Measurements from ENCODE around the gene ZFP36.
A peak's percentile ranks its signal among the peaks of the same experiment; 100 is the strongest.

ZFP36 gene

DNA sequence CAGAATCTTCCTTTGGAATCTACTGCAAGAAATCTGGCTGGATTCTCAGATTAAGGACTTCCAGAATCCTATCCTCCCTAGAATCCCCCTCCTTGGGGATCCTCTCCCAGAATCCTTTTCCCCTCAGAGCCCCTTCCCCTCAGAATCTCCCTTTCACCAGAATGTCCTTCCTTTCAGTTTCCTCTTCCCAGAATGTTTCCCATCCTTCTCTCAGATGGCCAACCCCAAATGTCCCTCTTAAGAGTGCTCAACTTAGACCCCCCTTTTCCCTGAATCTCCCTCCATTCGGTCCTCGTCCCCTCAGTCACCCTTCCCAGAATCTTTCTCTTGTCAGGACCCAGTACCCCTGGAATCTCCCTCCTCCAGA lies 29.7 kb downstream of the ZFP36 start:
- TF ChIP-seq, protein P1, sequence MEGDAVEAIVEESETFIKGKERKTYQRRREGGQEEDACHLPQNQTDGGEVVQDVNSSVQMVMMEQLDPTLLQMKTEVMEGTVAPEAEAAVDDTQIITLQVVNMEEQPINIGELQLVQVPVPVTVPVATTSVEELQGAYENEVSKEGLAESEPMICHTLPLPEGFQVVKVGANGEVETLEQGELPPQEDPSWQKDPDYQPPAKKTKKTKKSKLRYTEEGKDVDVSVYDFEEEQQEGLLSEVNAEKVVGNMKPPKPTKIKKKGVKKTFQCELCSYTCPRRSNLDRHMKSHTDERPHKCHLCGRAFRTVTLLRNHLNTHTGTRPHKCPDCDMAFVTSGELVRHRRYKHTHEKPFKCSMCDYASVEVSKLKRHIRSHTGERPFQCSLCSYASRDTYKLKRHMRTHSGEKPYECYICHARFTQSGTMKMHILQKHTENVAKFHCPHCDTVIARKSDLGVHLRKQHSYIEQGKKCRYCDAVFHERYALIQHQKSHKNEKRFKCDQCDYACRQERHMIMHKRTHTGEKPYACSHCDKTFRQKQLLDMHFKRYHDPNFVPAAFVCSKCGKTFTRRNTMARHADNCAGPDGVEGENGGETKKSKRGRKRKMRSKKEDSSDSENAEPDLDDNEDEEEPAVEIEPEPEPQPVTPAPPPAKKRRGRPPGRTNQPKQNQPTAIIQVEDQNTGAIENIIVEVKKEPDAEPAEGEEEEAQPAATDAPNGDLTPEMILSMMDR (conservative IDR thresholded peaks at IDR 0.05) = no peak
- TF ChIP-seq ZFX (IDR thresholded peaks at IDR 0.05) = no peak
- H3K27ac ChIP-seq = peak overlapping the region; percentile 95

DNA sequence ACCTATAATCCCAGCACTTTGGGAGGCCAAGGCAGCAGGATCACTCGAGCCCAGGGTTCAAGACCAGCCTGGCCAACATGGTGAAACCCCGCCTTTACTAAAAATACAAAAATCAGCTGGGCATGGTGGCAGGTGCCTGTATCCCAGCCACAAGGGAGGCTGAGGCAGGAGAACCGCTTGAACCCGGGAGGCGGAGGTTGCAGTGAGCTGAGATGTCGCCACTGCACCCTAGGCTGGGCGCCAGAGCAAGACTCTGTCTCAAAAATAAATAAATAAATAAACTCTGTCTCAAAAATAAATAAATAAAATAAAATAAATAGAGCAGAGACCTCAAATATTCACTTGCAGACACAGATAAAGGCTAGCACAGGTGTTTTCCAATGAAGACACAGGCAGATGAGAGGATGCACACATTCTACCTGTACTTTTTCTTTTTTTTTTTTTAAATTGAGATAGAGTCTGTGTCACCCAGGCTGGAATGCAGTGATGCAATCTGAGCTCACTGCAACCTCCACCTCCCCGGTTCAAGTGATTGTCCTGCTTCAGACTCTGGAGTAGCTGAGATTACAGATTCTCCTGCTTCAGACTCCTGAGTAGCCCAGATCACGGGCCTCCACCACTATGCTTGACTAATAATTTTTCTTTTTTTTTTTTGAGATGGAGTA lies 31.8 kb downstream of the ZFP36 start:
- H3K27ac ChIP-seq = no peak overlapping the region
- TF ChIP-seq, protein P1 (conservative IDR thresholded peaks at IDR 0.05) = no peak
- no peak for TF ChIP-seq ZFX (IDR thresholded peaks at IDR 0.05)

DNA sequence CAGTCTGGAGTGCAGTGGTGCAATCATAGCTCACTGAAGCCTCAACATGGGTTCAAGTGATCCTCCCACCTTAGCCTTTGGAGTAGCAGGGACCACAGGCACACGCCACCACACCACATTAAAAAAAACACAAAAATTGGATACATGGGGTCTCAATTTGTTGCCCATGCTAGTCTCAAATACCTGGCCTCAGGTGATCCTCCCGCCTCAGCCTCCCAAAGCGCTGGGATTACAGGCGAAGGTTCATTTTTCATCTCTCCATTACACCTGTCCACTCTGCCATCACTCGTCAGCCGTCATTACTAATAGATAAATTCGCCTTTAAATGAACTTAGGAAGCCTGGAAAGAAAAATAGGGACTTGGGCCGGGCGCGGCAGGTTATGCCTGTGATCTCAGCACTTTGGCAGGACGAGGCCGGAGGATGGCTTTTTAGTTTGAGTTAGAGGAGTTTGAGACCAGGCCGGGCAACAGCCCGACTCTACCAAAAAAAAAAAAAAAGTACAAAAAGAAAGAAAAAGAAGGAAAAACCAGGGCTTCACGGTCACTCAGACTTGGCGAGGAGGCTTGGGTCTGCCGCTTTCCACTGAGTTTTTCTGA lies 38.0 kb downstream of the ZFP36 start:
- H3K27ac ChIP-seq = peak overlapping the region; percentile 88
- no peak for TF ChIP-seq ZFX (IDR thresholded peaks at IDR 0.05)
- TF ChIP-seq, protein P1 (conservative IDR thresholded peaks at IDR 0.05) = no peak

DNA sequence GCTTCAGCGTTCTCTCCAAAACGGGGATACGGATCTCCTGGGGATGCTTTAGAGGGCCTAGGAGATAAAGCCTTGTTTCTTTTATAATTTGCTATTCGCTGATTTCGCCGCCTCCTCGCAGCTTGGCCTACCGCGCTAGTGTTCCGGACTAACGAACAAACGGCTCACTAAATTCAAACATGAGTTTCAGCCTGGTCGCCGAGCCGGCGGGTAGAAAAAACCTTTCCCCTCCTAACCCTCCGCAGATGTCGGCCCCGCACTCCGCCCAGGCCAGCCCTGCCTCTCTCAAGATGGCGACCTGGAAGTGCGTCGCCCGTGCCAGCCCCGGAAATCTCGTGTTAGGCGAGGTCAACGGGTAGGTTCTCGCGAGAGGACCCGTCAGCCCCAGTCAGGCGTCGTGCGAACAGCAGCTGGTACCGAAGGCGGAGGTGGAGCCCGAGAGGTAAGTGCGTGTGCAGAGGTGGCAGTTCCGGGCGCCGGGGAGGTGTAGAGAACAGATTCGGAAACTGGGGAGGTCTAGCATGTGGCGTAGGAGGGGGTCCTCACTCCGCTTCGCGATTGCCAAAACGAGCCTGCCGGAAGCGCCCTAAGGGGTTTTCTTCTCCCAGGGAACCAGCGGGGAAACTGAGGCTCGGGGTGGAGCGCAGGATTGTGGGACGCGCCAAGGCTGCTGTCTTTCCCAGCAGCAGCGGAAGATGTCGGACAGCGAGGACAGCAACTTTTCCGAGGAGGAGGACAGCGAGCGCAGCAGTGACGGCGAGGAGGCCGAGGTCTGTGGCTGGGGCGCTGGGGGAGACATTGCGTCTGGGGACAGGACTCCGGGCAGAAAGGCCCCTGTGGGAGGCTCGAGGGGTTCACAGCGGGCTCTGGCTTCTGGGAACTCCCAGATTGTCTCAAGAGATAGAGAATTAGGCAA lies 38.8 kb downstream of the ZFP36 start, which contains the start of gene SUPT5H:
Gene SUPT5H (plus strand): TSS at position 387 of the 916 bp plus-strand sequence. CDS start 309 bp downstream, at position 696.
- H3K27ac ChIP-seq = peak within 1 kb of the TSS; percentile 88
- TF ChIP-seq ZFX (IDR thresholded peaks at IDR 0.05) = peak; percentile 80
- TF ChIP-seq, protein P1 (conservative IDR thresholded peaks at IDR 0.05) = no peak

DNA sequence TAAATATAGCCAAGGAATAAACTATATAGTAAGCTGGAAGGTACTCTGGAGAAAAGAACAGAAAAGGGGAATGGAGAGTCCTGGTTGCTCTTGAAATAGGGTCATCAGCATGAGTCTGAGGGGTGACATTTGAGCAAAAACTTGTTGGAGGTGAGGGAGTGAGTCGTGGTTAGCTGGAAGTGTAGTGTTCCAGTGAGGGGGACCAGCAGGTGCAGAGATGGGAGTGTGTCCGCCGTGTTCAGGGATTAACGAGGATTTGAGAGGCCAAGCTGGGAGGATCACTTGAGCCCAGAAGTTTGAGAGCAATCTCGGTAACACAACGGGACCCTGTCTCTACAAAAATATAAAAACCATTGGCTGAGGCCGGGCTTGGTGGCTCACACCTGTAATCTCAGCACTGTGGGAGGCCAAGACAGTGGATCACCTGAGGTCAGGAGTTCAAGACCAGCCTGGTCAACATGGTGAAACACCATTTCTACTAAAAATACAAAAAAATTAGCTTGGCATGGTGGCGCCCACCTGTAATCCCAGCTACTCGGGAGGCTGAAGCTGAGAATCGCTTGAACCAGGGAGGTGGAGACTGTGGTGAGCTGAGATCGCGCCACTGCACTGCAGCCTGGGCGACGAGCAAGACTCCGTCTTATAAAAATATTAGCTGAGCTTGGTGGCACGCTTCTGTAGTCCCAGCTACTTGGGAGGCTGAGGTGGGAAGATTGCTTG lies 39.9 kb downstream of the ZFP36 start:
- TF ChIP-seq ZFX (IDR thresholded peaks at IDR 0.05) = no peak
- H3K27ac ChIP-seq = peak overlapping the region; percentile 88

DNA sequence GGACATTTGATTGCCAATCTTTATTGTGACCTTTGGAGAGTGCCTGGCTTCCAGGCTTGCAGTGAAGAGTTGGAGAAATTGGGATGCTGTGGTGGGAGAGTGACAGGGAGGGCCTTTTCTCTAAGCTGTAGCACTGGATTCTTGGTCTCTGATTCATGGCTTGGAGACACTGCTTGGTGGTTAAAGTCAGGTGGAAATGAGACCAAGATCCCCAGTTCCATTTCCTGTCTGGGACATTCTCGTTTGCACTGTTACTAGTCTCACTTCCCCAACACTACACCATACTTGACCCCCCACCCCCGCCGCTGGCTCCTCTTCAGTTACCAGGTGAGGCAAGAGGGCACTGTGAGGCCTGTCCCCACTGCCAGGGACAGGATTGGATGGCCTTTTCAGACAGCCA lies 41.6 kb downstream of the ZFP36 start:
- H3K27ac ChIP-seq = no peak overlapping the region

More for the DNA sequence above, 41.6 kb downstream of the ZFP36 start:
- no peak for TF ChIP-seq ZFX (IDR thresholded peaks at IDR 0.05)
- TF ChIP-seq, protein P1 (conservative IDR thresholded peaks at IDR 0.05) = no peak

Data from C4-2B (cell line).